HG03039 (cell line): ENCODE measurements around the gene ZNF514.
"Not testable (repeated sequence)": the region's sequence is repeated elsewhere in the genome, so short reads cannot be mapped to it uniquely, and the experiment has no call there.

Experiments
- ATAC-seq: cut with Tn5 transposase; IDR thresholded peaks from one replicate; pipeline ENCODE4 v1.9.1; 2021; ENCODE audit warnings: mild to moderate bottlenecking, moderate library complexity; ENCODE audit not compliant: unreplicated experiment

Gene ZNF514

GRCh38 chr2:95143838-95144237, 15.8 kb downstream of the ZNF514 start:
- no peak for ATAC-seq

- no peak for ATAC-seq
Measured at GRCh38 chr2:95138702-95139101, 20.9 kb downstream of the ZNF514 start.

- ATAC-seq: peak; percentile 10
Measured at GRCh38 chr2:95122197-95122551, 37.5 kb downstream of the ZNF514 start.

GRCh38 chr2:95121407-95122196, 38.0 kb downstream of the ZNF514 start, which contains the start of gene MRPS5:
Gene MRPS5 (minus strand): TSS chr2:95121808. CDS start chr2:95121791, 17 bp downstream.
- peak; percentile 88 for ATAC-seq

GRCh38 chr2:95121093-95121406, 38.6 kb downstream of the ZNF514 start:
- ATAC-seq: peak; percentile 7

GRCh38 chr2:95115418-95115817, 44.2 kb downstream of the ZNF514 start:
- peak; percentile 95 for ATAC-seq

- no peak for ATAC-seq
Measured at GRCh38 chr2:95113464-95113863, 46.2 kb downstream of the ZNF514 start.

GRCh38 chr2:95110395-95110794, 49.3 kb downstream of the ZNF514 start:
- no peak for ATAC-seq

GRCh38 chr2:95109260-95109659, 50.4 kb downstream of the ZNF514 start:
- ATAC-seq: no peak

GRCh38 chr2:95106081-95106480, 53.6 kb downstream of the ZNF514 start:
- no peak for ATAC-seq

- ATAC-seq: no peak
Measured at GRCh38 chr2:95104606-95105005, 55.0 kb downstream of the ZNF514 start.

GRCh38 chr2:95099910-95100309, 59.7 kb downstream of the ZNF514 start:
- ATAC-seq: no peak

GRCh38 chr2:95098273-95098672, 61.4 kb downstream of the ZNF514 start:
- ATAC-seq: not testable (repeated sequence)
